ENCODE results near the gene FARS2. TPM values are rescaled to one million over a fixed set of nuclear protein-coding genes. Genes with fewer than 3 reads are reported as not detected.

The FARS2 gene
- total and polyA plus RNA-seq, 12 donors, result 7.6 to 22.4 (median 20.8) TPM

- H3K27ac ChIP-seq, result no peak overlapping the region
- no peak for TF ChIP-seq CTCF (IDR thresholded peaks at IDR 0.05)
- H3K4me1 ChIP-seq, result peaks cover 0 to 12% (median 0%) of the 10 kb centered on the region in 9 donors
- no peaks in the 10 kb centered on the region for H3K9me3 ChIP-seq
- no peak overlapping the region for H3K4me3 ChIP-seq
- no peaks in the 10 kb centered on the region for H3K27me3 ChIP-seq
- DNase-seq, result no peak
- peaks cover 0 to 25% (median 0%) of the 10 kb centered on the region in 9 donors for H3K36me3 ChIP-seq
- 85 to 92% methylated on average over 1 of the region's 1 CpG for WGBS, 2 donors
- no peak for ATAC-seq
- intact Hi-C loops (cut with DNase I), result no loop called here
Measured at GRCh38 chr6:5220443-5220842, 40.9 kb upstream of the FARS2 start.

- peak in 3 of 8 donors; percentile 53 to 86 (median 70) for ATAC-seq
Measured at GRCh38 chr6:5223309-5223708, 38.0 kb upstream of the FARS2 start.

GRCh38 chr6:5229356-5229755 lies 32.0 kb upstream of the FARS2 start:
- no peaks in the 10 kb centered on the region for H3K36me3 ChIP-seq
- ATAC-seq, result no peak
- no peaks in the 10 kb centered on the region for H3K9me3 ChIP-seq
- DNase-seq, result no peak
- no peak for TF ChIP-seq CTCF (IDR thresholded peaks at IDR 0.05)
- WGBS, 2 donors, result 92 to 97% methylated on average over 3 of the region's 3 CpGs
- peaks cover 0 to 8% (median 0%) of the 10 kb centered on the region in 9 donors for H3K4me1 ChIP-seq
- no peak overlapping the region for H3K27ac ChIP-seq
- intact Hi-C loops (cut with DNase I), result no loop called here
- no peaks in the 10 kb centered on the region for H3K27me3 ChIP-seq
- H3K4me3 ChIP-seq, result no peak overlapping the region

More at GRCh38 chr6:5223309-5223708, 38.0 kb upstream of the FARS2 start:
- Histone ChIP-seq H3K4me3 (no peak overlapping the region), H3K27me3 (no peaks in the 10 kb centered on the region), H3K9me3 (no peaks in the 10 kb centered on the region), H3K4me1 (peaks cover 0 to 10% (median 0%) of the 10 kb centered on the region in 9 donors), H3K36me3 (peaks cover 0 to 12% (median 0%) of the 10 kb centered on the region in 9 donors), H3K27ac (peak overlapping the region in 1 of 10 donors; percentile 10)
- DNase-seq, result no peak
- intact Hi-C loops (cut with DNase I), result no loop called here
- no peak for TF ChIP-seq CTCF (IDR thresholded peaks at IDR 0.05)
- WGBS, 2 donors, result 61 to 72% methylated on average over 6 of the region's 6 CpGs

GRCh38 chr6:5230081-5230480 lies 31.2 kb upstream of the FARS2 start:
- no peak for TF ChIP-seq CTCF (IDR thresholded peaks at IDR 0.05)
- WGBS, 2 donors, result 81 to 82% methylated on average over 4 of the region's 4 CpGs

More at GRCh38 chr6:5230081-5230480, 31.2 kb upstream of the FARS2 start:
- Histone ChIP-seq H3K9me3 (no peaks in the 10 kb centered on the region), H3K27ac (no peak overlapping the region), H3K4me3 (no peak overlapping the region), H3K27me3 (no peaks in the 10 kb centered on the region), H3K36me3 (peaks cover 0 to 4% (median 0%) of the 10 kb centered on the region in 9 donors), H3K4me1 (peaks cover 0 to 8% (median 0%) of the 10 kb centered on the region in 9 donors)
- ATAC-seq (no peak), DNase-seq (no peak)
- intact Hi-C loops (cut with DNase I), result no loop called here

Data from heart right ventricle (tissue), 16 donors.